SK-N-SH (cell line): Measurements from ENCODE around the gene PTGR3. TPM values are rescaled to one million over a fixed set of nuclear protein-coding genes. Genes with fewer than 3 reads are reported as not detected.

Source experiments
- CTCF ChIA-PET: fragments of 300-600, 350-600 bp; formaldehyde crosslinking; extraction: SDS; loops from one replicate; lab custom pipeline; 2021; lab: Yijun Ruan, JAX
- POLR2A ChIA-PET: fragments of 350-600 bp; sonication (Branson Sonifier 250); formaldehyde crosslinking; extraction: SDS; loops from one replicate; lab custom pipeline; 2020; ENCODE audit warnings: antibody characterized with exemption, inconsistent platforms; lab: Yijun Ruan, JAX
- DNase-seq: peaks from one replicate; pipeline ENCODE4 v3.0.0; 2012
- H2AFZ ChIP-seq: fragments of 200-600 bp; sonication (generic); 2 replicates; pipeline ENCODE4 v1.8.1; 2016; ENCODE audit warnings: antibody characterized with exemption, mild to moderate bottlenecking, low read depth
- H3F3A ChIP-seq: fragments of 200-600 bp; sonication (generic); replicated peaks from 2 replicates; pipeline ENCODE3; 2016; ENCODE audit warnings: antibody characterized with exemption, mild to moderate bottlenecking; ENCODE audit not compliant: insufficient read depth
- H3K27ac ChIP-seq, 2 experiments: fragments of 200-500 bp in 1 of 2; fragments of 200-600 bp in 1 of 2; sonication (Bioruptor generic) in 1 of 2; sonication (generic), shearing (Covaris generic) in 1 of 2; 2 replicates each; pipeline versions ENCODE4 v1.5.1 to v1.6.1; 2014 to 2016; ENCODE audit warnings: low read depth in 2 of 2, inconsistent platforms in 1 of 2, low read length in 1 of 2, mild to moderate bottlenecking in 1 of 2, mixed read lengths in 1 of 2
- H3K27me3 ChIP-seq: fragments of 200-600 bp; sonication (generic), shearing (Covaris generic); 2 replicates; pipeline ENCODE4 v1.6.1; 2016; ENCODE audit warnings: mixed run types; ENCODE audit not compliant: insufficient read depth
- H3K36me3 ChIP-seq, 2 experiments: fragments of 200-500 bp in 1 of 2; fragments of 200-600 bp in 1 of 2; sonication (Bioruptor generic) in 1 of 2; sonication (generic) in 1 of 2; replicated peaks in 1 of 2; 2 replicates each; pipeline versions ENCODE3 to v1.5.1; 2014 to 2016; ENCODE audit warnings: low read length in 1 of 2, mild to moderate bottlenecking in 1 of 2; ENCODE audit not compliant: insufficient read depth in 2 of 2, control insufficient read depth in 1 of 2
- H3K4me1 ChIP-seq, 2 experiments: fragments of 200-500 bp in 1 of 2; fragments of 200-600 bp in 1 of 2; sonication (Bioruptor generic) in 1 of 2; sonication (generic), shearing (Covaris generic) in 1 of 2; 2 replicates each; pipeline versions ENCODE4 v1.5.1 to v1.6.1; 2014 to 2016; ENCODE audit warnings: low read depth in 1 of 2, low read length in 1 of 2, mixed run types in 1 of 2; ENCODE audit not compliant: insufficient read depth in 2 of 2, control insufficient read depth in 1 of 2
- H3K4me2 ChIP-seq: fragments of 200-600 bp; sonication (generic), shearing (Covaris generic); 2 replicates; pipeline ENCODE4 v1.6.1; 2017; ENCODE audit warnings: mixed run types
- H3K4me3 ChIP-seq, 2 experiments: fragments of 200-500 bp in 1 of 2; fragments of 200-600 bp in 1 of 2; sonication (Bioruptor generic) in 1 of 2; sonication (generic), shearing (Covaris generic) in 1 of 2; 2 replicates each; pipeline versions ENCODE4 v1.5.1 to v1.8.1; 2014 to 2016; ENCODE audit warnings: low read depth in 2 of 2, inconsistent platforms in 1 of 2, low read length in 1 of 2, mild to moderate bottlenecking in 1 of 2, mixed read lengths in 1 of 2, moderate library complexity in 1 of 2
- H3K79me2 ChIP-seq: fragments of 200-600 bp; sonication (generic); 2 replicates; pipeline ENCODE4 v1.8.1; 2017; ENCODE audit warnings: mild to moderate bottlenecking; ENCODE audit not compliant: insufficient read depth
- H3K9ac ChIP-seq: fragments of 200-600 bp; sonication (generic); 2 replicates; pipeline ENCODE4 v1.6.1; 2017; ENCODE audit warnings: mixed run types
- H3K9me2 ChIP-seq: fragments of 200-600 bp; sonication (generic); 2 replicates; pipeline ENCODE4 v1.6.1; 2017; ENCODE audit warnings: mixed run types
- H3K9me3 ChIP-seq: fragments of 200-600 bp; sonication (generic); 2 replicates; pipeline ENCODE4 v1.6.1; 2017; ENCODE audit warnings: mixed run types, mild to moderate bottlenecking, moderate library complexity
- H4K20me1 ChIP-seq: fragments of 200-600 bp; sonication (generic); 2 replicates; pipeline ENCODE4 v1.6.1; 2017; ENCODE audit warnings: mild to moderate bottlenecking, mixed run types; ENCODE audit not compliant: insufficient read depth
- ELF1 ChIP-seq: IDR thresholded peaks from 2 replicates; pipeline ENCODE4 v1.4.0; 2012
- EP300 ChIP-seq, 2 experiments: IDR thresholded peaks; 2 replicates each; pipeline versions ENCODE4 v1.4.0 to v1.6.1; 2012; ENCODE audit warnings: borderline replicate concordance in 1 of 2, low read depth in 1 of 2, low read length in 1 of 2
- EZH2phosphoT487 ChIP-seq: fragments of 200-600 bp; sonication (generic); IDR thresholded peaks from 2 replicates; pipeline ENCODE4 v1.6.1; 2017; ENCODE audit warnings: low read depth, mixed run types, mild to moderate bottlenecking, antibody characterized with exemption, moderate library complexity, borderline replicate concordance
- FOXM1 ChIP-seq: IDR thresholded peaks from 2 replicates; pipeline ENCODE4 v1.4.0; 2012; ENCODE audit warnings: low read depth, mild to moderate bottlenecking
- GABPA ChIP-seq: IDR thresholded peaks from 2 replicates; pipeline ENCODE4 v1.4.0; 2012; ENCODE audit warnings: low read depth, mild to moderate bottlenecking
- NRF1 ChIP-seq: IDR thresholded peaks from 2 replicates; pipeline ENCODE4 v1.6.1; 2012; ENCODE audit warnings: low read depth, mild to moderate bottlenecking, low read length
- RAD21 ChIP-seq: IDR thresholded peaks from 2 replicates; pipeline ENCODE4 v1.6.1; 2012; ENCODE audit warnings: mild to moderate bottlenecking, low read length
- RCOR1 ChIP-seq: fragments of 150-350 bp; IDR thresholded peaks from 2 replicates; pipeline ENCODE4 v1.6.1; 2017; ENCODE audit warnings: antibody characterized with exemption, low read length
- SIN3A ChIP-seq: IDR thresholded peaks from 2 replicates; pipeline ENCODE4 v1.6.1; 2012; ENCODE audit warnings: low read depth, mild to moderate bottlenecking, low read length, moderate library complexity, borderline replicate concordance
- TAF1 ChIP-seq: IDR thresholded peaks from 2 replicates; pipeline ENCODE4 v1.6.1; 2012; ENCODE audit warnings: low read depth, mild to moderate bottlenecking, low read length, moderate library complexity, borderline replicate concordance
- TCF12 ChIP-seq: IDR thresholded peaks from 2 replicates; pipeline ENCODE4 v1.4.0; 2012
- TEAD4 ChIP-seq: IDR thresholded peaks from 2 replicates; pipeline ENCODE4 v1.4.0; 2012; ENCODE audit warnings: mild to moderate bottlenecking, borderline replicate concordance; ENCODE audit not compliant: insufficient read depth
- USF1 ChIP-seq: IDR thresholded peaks from 2 replicates; pipeline ENCODE4 v1.4.0; 2012; ENCODE audit warnings: low read depth, borderline replicate concordance
- YY1 ChIP-seq: IDR thresholded peaks from 2 replicates; pipeline ENCODE4 v1.4.0; 2012; ENCODE audit warnings: low read depth, mild to moderate bottlenecking
- ZBTB33 ChIP-seq: IDR thresholded peaks from 2 replicates; pipeline ENCODE4 v1.4.0; 2012; ENCODE audit warnings: low read depth, borderline replicate concordance
- whole genome bisulfite sequencing: methylation state at CpG from one replicate; pipeline ENCODE4 v1.1.6; 2017; ENCODE audit warnings: low lambda C conversion rate; 5-methylcytosine and 5-hydroxymethylcytosine counted together
- polyA plus RNA-seq, 3 experiments: library from polyadenylated mRNA; depleted of rRNA; stranded (reverse); fragments of >200 nt; gene quantifications; 2 replicates each; pipeline ENCODE4 v1.2.3, GENCODE V29; 2012
- TF ChIP-seq, protein P1 (sequence below): IDR thresholded peaks from 2 replicates; pipeline ENCODE4; 2012

PTGR3 gene
- polyA plus RNA-seq, 1 of the 3 experiments (the other 2 are of a cell fraction) = 20.7 TPM

GRCh38 chr18:75168619-75169018 is 40.3 kb downstream of the PTGR3 start:
- Histone ChIP-seq H2AFZ (no peak overlapping the region), H3K36me3 (no peaks in the 10 kb centered on the region), H4K20me1 (no peaks in the 10 kb centered on the region), H3K9me2 (no peaks in the 10 kb centered on the region), H3K4me3 (no peak overlapping the region), H3K4me2 (no peak overlapping the region), H3K4me1 (no peaks in the 10 kb centered on the region), H3K27ac (no peak overlapping the region), H3K9me3 (no peaks in the 10 kb centered on the region), H3K9ac (no peak overlapping the region), H3K79me2 (no peaks in the 10 kb centered on the region), H3K27me3 (no peaks in the 10 kb centered on the region), H3F3A (no peaks in the 10 kb centered on the region)
- DNase-seq = no peak
- CTCF ChIA-PET = no interaction called here
- no peak for TF ChIP-seq RCOR1
- TF ChIP-seq ELF1 = no peak
- no peak for TF ChIP-seq EZH2phosphoT487
- TF ChIP-seq EP300 (IDR thresholded peaks at IDR 0.05; ENCODE audit: borderline replicate concordance in 1 of 2, low read depth in 1 of 2, low read length in 1 of 2) = no peak
- no peak for TF ChIP-seq TCF12
- TF ChIP-seq ZBTB33 = no peak
- TF ChIP-seq FOXM1 = no peak
- TF ChIP-seq TEAD4 = no peak
- TF ChIP-seq YY1 = no peak
- no peak for TF ChIP-seq NRF1
- no peak for TF ChIP-seq GABPA
- TF ChIP-seq SIN3A = no peak
- TF ChIP-seq TAF1 = no peak
- no peak for TF ChIP-seq RAD21
- TF ChIP-seq, protein P1, sequence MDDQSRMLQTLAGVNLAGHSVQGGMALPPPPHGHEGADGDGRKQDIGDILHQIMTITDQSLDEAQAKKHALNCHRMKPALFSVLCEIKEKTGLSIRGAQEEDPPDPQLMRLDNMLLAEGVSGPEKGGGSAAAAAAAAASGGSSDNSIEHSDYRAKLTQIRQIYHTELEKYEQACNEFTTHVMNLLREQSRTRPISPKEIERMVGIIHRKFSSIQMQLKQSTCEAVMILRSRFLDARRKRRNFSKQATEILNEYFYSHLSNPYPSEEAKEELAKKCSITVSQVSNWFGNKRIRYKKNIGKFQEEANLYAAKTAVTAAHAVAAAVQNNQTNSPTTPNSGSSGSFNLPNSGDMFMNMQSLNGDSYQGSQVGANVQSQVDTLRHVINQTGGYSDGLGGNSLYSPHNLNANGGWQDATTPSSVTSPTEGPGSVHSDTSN = no peak
- no peak for TF ChIP-seq USF1
- POLR2A ChIA-PET = no interaction called here
- WGBS = 70% methylated on average over 7 of the region's 7 CpGs
